HG02798 (cell line): Measurements from ENCODE around the gene RPS6KB2.

ENCODE experiments used
- ATAC-seq: cut with Tn5 transposase; IDR thresholded peaks from one replicate; pipeline ENCODE4 v1.9.1; 2021; ENCODE audit warnings: mild to moderate bottlenecking; ENCODE audit not compliant: unreplicated experiment, poor library complexity

The RPS6KB2 gene

GRCh38 chr11:67439321-67440228, 11.3 kb downstream of the RPS6KB2 start:
- ATAC-seq: no peak

GRCh38 chr11:67440229-67441097, 12.2 kb downstream of the RPS6KB2 start:
- no peak for ATAC-seq

- no peak for ATAC-seq
These were observed 12.8 kb downstream of the RPS6KB2 start for GRCh38 chr11:67441098-67441563.

GRCh38 chr11:67441731-67442351, 13.5 kb downstream of the RPS6KB2 start:
- ATAC-seq: no peak

- ATAC-seq: no peak
These were observed 14.5 kb downstream of the RPS6KB2 start for GRCh38 chr11:67442504-67443404.

GRCh38 chr11:67445515-67445914, 17.2 kb downstream of the RPS6KB2 start:
- ATAC-seq: no peak

GRCh38 chr11:67448220-67448609, 19.9 kb downstream of the RPS6KB2 start:
- ATAC-seq: no peak

GRCh38 chr11:67449116-67449844, 21.0 kb downstream of the RPS6KB2 start:
- no peak for ATAC-seq

- no peak for ATAC-seq
These were observed 22.7 kb downstream of the RPS6KB2 start for GRCh38 chr11:67450796-67451657.

GRCh38 chr11:67451658-67451976, 23.3 kb downstream of the RPS6KB2 start:
- no peak for ATAC-seq

GRCh38 chr11:67452141-67452952, 24.1 kb downstream of the RPS6KB2 start, which contains the start of gene GPR152:
Gene GPR152, minus strand, starts transcription at chr11:67452729. Its CDS starts 5 bp downstream, at chr11:67452724.
- no peak for ATAC-seq

GRCh38 chr11:67453816-67454732, 25.8 kb downstream of the RPS6KB2 start:
- ATAC-seq: no peak

GRCh38 chr11:67455054-67455453, 26.8 kb downstream of the RPS6KB2 start, which contains the start of gene CABP4:
Gene CABP4, plus strand, starts transcription at chr11:67455354. Its CDS starts 70 bp downstream, at chr11:67455424.
- no peak for ATAC-seq

- no peak for ATAC-seq
These were observed 27.9 kb downstream of the RPS6KB2 start for GRCh38 chr11:67456068-67456705.

GRCh38 chr11:67457453-67457852, 29.2 kb downstream of the RPS6KB2 start:
- ATAC-seq: no peak

GRCh38 chr11:67458266-67458665, 30.0 kb downstream of the RPS6KB2 start:
- no peak for ATAC-seq
